ENCODE results near the gene ORC2. TPM values are rescaled to one million over a fixed set of nuclear protein-coding genes. Genes with fewer than 3 reads are reported as not detected.

The ORC2 gene
- total RNA-seq, result 5.2 TPM

- Histone ChIP-seq H3K27me3 (no peaks in the 10 kb centered on the region), H3K4me3 (peak within 1 kb of the TSS; percentile 85 to 86), H3K27ac (peak within 1 kb of the TSS; percentile 71 to 82), H3K9me3 (no peaks in the 10 kb centered on the region), H3K4me1 (peaks cover 0 to 8% of the 10 kb centered on the region in 2 donors), H3K36me3 (peaks cover 0 to 2% of the 10 kb centered on the region in 2 donors)
- DNase-seq (ENCODE audit: low spot score in 2 of 2), result peak; percentile 78 to 97
- intact Hi-C loops (cut with DNase I), result loop anchor here (1.0 to 10.0 kb wide), 5 partner anchors 76 to 679 kb away; partner anchors contain the start of genes CLK1, NIF3L1, PPIL3 and TMEM237
- TF ChIP-seq CTCF (IDR thresholded peaks at IDR 0.05), result peak; percentile 44 to 73 (median 50)
Observed at GRCh38 chr2:200963124-200963917, at the start of gene ORC2. ORC2 (minus strand) TSS chr2:200963660; CDS start chr2:200958123, 5,537 bp downstream.

- no peak for TF ChIP-seq CTCF (IDR thresholded peaks at IDR 0.05)
- H3K4me3 ChIP-seq, result no peak overlapping the region
- intact Hi-C loops (cut with DNase I), result no loop called here
- H3K36me3 ChIP-seq, result peaks cover 10 to 49% of the 10 kb centered on the region in 2 donors
- no peaks in the 10 kb centered on the region for H3K27me3 ChIP-seq
- DNase-seq (ENCODE audit: low spot score in 2 of 2), result no peak
- no peak overlapping the region for H3K27ac ChIP-seq
- no peaks in the 10 kb centered on the region for H3K9me3 ChIP-seq
- no peaks in the 10 kb centered on the region for H3K4me1 ChIP-seq
Observed at GRCh38 chr2:201008296-201008829, 44.9 kb upstream of the ORC2 start.

GRCh38 chr2:201007584-201007998 lies 44.1 kb upstream of the ORC2 start:
- no peak for DNase-seq (ENCODE audit: low spot score in 2 of 2)
- no peak overlapping the region for H3K4me3 ChIP-seq
- H3K36me3 ChIP-seq, result peaks cover 16 to 54% of the 10 kb centered on the region in 2 donors
- no peak for TF ChIP-seq CTCF (IDR thresholded peaks at IDR 0.05)
- H3K9me3 ChIP-seq, result no peaks in the 10 kb centered on the region
- no peak overlapping the region for H3K27ac ChIP-seq
- intact Hi-C loops (cut with DNase I), result no loop called here
- no peaks in the 10 kb centered on the region for H3K27me3 ChIP-seq
- no peaks in the 10 kb centered on the region for H3K4me1 ChIP-seq

- no peaks in the 10 kb centered on the region for H3K4me1 ChIP-seq
- H3K4me3 ChIP-seq, result no peak overlapping the region
- no peak overlapping the region for H3K27ac ChIP-seq
- H3K36me3 ChIP-seq, result peaks cover 16 to 51% of the 10 kb centered on the region in 2 donors
- intact Hi-C loops (cut with DNase I), result no loop called here
- no peak for TF ChIP-seq CTCF (IDR thresholded peaks at IDR 0.05)
- H3K27me3 ChIP-seq, result no peaks in the 10 kb centered on the region
- no peak for DNase-seq (ENCODE audit: low spot score in 2 of 2)
- no peaks in the 10 kb centered on the region for H3K9me3 ChIP-seq
Observed at GRCh38 chr2:201006704-201007103, 43.2 kb upstream of the ORC2 start.

GRCh38 chr2:201004370-201004769 lies 40.9 kb upstream of the ORC2 start:
- H3K9me3 ChIP-seq, result no peaks in the 10 kb centered on the region
- no peak overlapping the region for H3K27ac ChIP-seq
- intact Hi-C loops (cut with DNase I), result no loop called here
- no peak overlapping the region for H3K4me3 ChIP-seq
- no peaks in the 10 kb centered on the region for H3K27me3 ChIP-seq
- no peaks in the 10 kb centered on the region for H3K4me1 ChIP-seq
- H3K36me3 ChIP-seq, result peaks cover 21 to 48% of the 10 kb centered on the region in 2 donors
- no peak for DNase-seq (ENCODE audit: low spot score in 2 of 2)
- no peak for TF ChIP-seq CTCF (IDR thresholded peaks at IDR 0.05)
